Spinal cord (tissue), 4 donors: ENCODE measurements around the gene FADD. TPM values are rescaled to one million over a fixed set of nuclear protein-coding genes. Genes with fewer than 3 reads are reported as not detected.

Experiments
- polyA plus RNA-seq, 2 donors: library from polyadenylated mRNA; unstranded; fragments of 120-200 nt; gene quantifications; one replicate each; pipeline ENCODE4 v1.2.1, GENCODE V29; 2013; ENCODE audit not compliant: insufficient read length in 2 of 2
- total RNA-seq, 2 donors: library from RNA; depleted of rRNA in 1 of 2; stranded (reverse); fragments of 120-200 nt in 1 of 2; fragments of >200 nt in 1 of 2; gene quantifications; one replicate each; pipeline versions ENCODE4 v1.2.3 to v1.2.4, GENCODE V29; 2013 to 2014

Gene FADD
- total and polyA plus RNA-seq, 4 donors = 12.1 to 18.7 (median 17.2) TPM

Other genes with a start within 250 kb of the FADD start
- 1 to 10 TPM; 2.6 to 3.6 TPM for gene ANO1, start 125.0 kb upstream of the FADD start, total RNA-seq
- gene ANO1, start 125.0 kb upstream of the FADD start, polyA plus RNA-seq = 1 to 10 TPM; 2.7 to 3.0 TPM
- gene PPFIA1, start 67.4 kb downstream of the FADD start, total RNA-seq = 10 to 100 TPM; 35.6 to 47.3 TPM
- gene PPFIA1, start 67.4 kb downstream of the FADD start, polyA plus RNA-seq = 10 to 100 TPM; 47.4 to 54.9 TPM
- 100 to 1,000 TPM; 103 to 139 TPM for gene CTTN, start 195.2 kb downstream of the FADD start, total RNA-seq
- 100 to 1,000 TPM; 149 to 215 TPM for gene CTTN, start 195.2 kb downstream of the FADD start, polyA plus RNA-seq